DMS 273 (cell line): Measurements from ENCODE around the gene ZNF587B.
A peak's percentile ranks its signal among the peaks of the same experiment; 100 is the strongest.
"Not testable (repeated sequence)": the region's sequence is repeated elsewhere in the genome, so short reads cannot be mapped to it uniquely, and the experiment has no call there.

Experiments
- DNase-seq: peaks from one replicate; lab custom pipeline; 2025; ENCODE audit not compliant: unreplicated experiment; lab: John Stamatoyannopoulos, UW

Gene ZNF587B

DNA sequence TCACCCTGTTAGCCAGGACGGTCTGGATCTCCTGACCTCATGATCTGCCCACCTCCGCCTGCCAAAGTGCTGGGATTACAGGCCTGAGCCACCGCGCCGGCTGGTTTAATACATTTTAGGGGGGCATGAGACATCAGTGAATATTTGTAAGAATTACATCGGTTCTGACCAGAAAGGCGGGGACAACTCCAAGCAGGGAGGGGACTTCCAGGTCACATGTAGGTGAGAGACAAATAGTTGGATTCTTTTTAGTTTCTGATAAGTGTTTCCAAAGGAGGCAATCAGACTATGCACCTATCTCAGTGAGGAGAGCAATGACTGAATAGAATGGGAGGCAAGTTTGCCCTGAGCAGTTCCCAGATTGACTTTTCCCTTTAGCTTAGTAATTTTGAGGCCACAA lies 11.7 kb upstream of the ZNF587B start:
- no peak for DNase-seq

DNA sequence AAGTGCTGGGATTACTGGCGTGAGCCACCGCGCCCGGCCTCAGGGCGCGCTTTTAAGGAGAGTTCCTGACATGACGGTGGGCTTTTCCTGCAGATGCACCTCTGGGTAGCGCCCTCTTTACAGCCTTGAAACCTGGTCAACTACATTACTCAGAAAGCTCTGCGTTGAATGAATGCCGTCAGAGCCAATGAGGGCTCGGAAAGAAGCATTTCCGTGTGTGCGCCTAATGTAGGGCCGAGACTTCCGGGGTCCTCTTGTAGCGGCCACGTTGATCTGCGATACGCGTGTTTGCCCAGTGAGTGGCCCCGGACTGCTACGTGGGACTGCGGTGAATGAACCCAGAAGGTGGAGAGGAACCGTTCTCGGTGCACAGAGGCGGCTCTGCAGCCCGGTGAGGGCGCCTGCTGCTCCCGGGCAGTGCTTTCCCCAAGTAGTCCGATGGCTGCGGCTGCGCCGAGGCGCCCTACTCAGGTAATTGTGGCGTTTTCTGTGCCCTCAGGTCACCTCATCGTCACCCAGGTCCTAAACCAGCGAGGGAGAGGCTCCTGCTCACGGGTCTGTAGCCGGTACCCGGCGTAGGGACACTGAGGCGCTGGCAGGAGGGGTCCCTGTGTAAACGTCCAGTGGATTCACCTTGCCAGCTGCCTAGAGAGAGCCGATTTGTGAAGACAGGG lies 10.5 kb upstream of the ZNF587B start:
- DNase-seq, result peak; percentile 97

DNA sequence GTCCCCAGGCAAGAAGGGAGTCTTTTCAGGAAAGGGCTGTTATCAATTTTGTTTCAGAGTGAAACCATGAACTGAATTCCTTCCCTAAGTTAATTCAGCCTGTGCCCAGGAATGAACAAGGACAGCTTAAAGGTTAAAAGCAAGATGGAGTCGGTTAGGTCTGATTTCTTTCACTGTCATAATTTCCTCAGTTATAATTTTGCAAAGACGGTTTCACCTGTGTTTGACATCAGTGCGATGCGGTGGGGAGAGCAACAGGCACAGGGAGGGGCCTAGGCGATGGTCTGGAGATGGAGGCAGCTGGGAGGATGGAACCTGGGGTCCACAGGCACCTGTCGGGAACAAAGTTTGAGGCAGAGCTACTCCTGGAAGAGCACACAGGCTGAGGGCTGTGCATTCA lies 9.5 kb upstream of the ZNF587B start:
- DNase-seq, result no peak

DNA sequence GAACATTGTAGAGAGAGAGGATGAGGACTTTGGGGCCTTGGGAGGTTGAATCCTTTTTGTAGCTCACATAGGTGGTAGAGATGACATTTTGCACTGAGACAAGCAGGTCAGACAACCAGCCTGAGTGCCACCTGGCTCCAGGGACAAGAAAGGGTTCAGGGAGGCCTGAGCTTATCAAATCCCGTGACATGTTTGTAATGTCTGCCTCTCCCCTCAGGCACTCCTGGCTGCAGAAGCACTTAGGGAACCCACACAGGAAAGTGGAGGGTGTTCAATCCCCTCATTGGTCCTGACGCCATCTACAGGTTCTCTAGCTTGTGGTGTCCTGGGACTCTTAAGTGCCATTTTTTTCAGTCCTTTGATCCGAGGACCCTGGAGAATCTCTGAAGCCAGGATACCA lies 9.0 kb upstream of the ZNF587B start:
- DNase-seq, result not testable (repeated sequence)

DNA sequence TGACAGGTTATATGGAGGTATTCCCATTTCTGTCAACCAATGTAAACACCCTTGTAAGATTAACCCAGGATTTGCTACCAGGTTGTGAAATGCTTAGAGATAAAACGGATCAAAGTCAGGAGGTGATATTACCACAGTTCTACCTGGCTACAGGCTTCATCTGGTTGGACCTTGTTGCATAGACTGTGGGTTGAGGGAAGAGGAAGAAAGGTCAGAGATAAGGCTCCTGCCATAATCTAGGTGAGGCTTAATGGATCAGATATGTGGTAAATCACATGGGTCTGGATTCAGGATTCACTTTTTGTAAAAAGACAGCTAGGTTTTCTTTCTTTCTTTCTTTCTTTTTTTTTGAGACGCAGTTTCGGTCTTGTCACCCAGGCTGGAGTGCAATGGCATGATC lies 8.6 kb upstream of the ZNF587B start:
- DNase-seq, result not testable (repeated sequence)

DNA sequence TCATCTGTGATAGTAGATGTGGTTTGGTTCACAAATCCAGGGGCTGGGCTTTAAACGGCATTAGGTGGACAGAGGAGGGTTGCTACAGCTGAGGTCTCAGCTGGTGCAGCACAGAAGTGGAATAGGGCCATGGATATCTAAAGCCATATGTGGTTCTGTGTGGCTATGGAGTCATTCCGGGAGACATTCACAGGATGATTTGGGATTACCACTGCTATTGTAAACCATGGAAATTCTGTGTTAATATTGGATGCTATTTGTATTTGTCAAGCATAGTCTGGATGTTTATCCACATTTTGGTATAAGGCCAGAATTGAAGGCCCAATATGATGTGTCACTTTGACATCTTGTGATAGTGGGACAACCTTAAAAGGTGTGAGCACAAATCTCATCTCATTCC lies 6.9 kb upstream of the ZNF587B start:
- not testable (repeated sequence) for DNase-seq

DNA sequence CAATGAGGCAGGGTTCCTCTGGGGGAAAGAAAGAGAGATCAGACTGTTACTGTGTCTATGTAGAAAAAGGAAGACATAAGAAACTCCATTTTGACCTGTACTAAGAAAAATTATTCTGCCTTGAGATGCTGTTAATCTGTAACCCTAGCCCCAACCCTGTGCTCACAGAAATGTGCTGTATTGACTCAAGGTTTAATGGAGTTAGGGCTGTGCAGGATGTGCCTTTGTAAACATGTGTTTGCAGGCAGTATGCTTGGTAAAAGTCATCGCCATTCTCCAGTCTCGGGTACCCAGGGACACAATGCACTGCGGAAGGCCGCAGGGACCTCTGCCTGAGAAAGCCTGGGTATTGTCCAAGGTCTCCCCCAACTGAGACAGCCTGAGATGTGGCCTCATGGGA lies 6.5 kb upstream of the ZNF587B start:
- DNase-seq, result not testable (repeated sequence)

DNA sequence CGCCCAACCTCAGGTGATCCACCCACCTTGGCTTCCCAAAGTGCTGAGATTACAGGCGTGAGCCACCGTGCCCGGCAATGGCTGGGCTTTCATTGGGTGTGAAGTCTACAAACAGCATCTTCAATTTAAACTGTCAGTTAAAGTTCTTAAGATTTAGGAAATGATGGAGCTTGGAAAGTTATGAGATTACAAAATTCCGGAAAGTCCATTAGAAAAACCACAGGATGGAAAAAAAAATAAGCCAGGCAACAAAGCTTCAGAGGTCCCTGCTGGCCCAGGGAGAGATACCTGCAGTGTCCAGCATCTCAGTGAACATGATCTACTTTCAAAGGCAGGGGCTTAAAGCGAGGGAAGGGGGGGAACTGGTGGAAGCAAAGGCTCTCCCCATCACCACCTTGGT lies 4.6 kb upstream of the ZNF587B start:
- DNase-seq, result no peak

DNA sequence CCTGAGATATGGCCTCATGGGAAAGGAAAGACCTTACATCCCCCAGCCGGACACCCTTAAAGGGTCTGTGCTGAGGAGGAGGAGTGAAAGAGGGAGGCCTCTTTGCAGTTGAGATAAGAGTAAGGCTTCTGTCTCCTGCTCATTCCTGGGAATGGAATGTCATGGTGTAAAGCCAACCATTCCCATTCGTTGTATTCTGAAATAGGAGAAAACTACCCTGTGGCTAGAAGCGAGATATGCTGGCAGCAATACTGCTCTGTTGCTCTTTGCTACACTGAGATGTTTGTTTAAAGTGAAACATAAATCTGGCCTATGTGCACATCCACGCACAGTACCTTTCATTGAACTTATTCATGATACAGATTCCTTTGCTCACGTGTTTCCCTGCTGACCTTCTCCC lies 783 bp upstream of the ZNF587B start:
- DNase-seq, result no peak

DNA sequence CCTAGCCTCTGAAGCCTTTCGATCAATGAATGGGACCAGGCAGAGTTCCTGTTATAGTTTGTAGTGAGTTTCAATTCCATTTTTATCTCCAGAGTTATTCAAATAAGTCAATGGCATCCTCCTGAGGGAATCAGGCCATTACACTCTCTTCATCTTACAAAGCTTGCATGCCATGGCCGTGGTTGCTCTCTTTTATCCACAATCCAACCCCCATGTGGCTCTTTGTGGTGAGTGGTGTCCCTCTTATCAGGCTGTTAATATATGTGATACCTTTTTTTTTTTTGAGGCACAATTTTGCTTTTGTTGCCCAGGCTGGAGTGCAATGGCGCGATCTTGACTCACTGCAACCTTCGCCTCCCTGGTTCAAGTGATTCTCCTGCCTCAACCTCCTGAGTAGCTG lies 6.9 kb downstream of the ZNF587B start:
- not testable (repeated sequence) for DNase-seq

DNA sequence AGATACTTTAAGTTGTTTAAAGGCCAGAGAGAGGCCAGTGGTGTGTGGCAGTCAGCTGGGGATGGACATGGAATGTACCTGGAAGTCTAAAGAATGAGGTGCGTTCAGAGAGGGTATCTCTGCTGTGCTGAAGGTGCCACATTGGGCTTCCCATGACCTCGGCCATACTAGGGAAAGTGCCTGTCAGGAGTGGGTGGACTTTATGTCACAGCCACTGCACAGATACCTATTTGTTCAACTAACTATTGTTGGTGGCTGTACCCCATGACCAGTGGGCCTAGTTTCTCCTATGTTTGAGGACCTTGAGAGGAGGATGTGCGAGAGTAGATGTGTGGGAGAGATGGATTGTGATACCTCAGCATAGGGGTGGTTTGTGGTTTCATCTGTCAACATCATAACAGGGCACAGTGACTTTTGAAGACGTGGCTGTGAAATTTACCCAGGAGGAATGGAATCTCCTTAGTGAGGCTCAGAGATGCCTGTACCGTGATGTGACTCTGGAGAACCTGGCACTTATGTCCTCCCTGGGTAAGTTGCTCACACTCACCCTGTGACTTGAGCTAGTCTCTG lies 8.6 kb downstream of the ZNF587B start:
- DNase-seq, result not testable (repeated sequence)

DNA sequence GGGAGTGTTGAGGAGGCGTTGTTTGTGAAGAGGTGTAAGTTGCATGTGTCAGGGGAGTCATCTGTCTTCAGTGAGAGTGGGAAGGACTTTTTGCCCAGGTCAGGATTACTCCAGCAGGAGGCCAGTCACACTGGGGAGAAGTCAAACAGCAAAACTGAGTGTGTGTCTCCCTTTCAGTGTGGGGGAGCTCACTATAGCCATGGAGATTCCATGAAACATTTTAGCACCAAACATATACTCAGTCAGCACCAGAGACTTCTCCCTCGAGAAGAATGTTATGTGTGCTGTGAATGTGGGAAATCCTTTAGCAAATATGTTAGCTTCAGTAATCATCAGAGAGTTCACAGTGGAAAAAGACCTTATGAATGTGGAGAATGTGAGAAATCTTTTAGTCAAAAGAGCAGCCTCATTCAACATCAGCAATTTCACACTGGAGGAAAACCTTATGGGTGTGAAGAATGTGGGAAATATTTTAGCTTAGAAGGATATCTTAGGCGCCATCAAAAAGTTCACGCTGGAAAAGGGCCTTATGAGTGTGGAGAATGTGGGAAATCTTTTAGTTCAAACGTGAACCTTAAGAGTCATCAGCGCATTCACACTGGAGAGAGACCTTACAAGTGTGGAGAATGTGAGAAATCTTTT lies 11.1 kb downstream of the ZNF587B start:
- DNase-seq, result no peak

DNA sequence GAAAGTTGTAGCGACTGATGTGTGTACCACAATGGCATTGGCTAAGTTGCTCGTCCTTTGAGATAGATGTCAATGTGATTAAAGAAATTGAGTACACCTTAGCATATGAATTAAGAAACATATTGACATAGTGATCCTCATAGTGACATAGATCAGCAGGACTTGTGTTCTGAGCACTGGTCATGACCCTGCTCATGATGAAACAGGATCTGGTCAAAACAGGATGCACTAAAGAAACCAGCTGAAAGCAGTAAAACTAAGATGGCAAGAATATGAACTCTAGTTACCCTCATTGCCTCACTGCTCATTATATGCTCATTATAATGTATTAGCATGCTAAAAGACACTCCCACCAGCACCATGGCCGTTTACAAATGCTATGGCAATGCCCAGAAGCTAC lies 17.1 kb downstream of the ZNF587B start:
- DNase-seq, result not testable (repeated sequence)

DNA sequence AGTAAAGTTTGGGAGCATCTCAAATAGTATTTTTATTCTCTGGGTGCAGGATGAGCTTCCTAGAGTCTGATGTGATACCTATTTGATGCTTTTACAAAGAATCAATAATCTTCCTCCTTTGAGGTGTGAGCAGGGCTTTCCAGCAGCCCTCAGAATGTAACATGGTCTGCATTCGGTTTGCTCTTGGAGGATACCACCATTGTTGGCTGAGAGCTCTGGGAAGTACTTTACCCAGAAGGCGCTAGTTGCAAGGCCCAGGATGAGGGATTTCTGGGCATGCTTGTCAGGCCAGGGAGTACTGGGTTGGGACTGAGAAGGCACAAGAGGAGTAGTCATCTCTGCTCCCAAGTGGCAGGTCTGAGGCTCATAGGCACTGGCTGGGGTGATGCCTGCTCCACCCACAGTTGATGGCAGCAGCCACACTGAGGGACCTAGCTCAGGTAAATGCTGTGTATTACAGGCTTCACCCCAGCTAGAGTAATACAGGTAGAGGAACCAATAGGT lies 19.1 kb downstream of the ZNF587B start:
- peak; percentile 39 for DNase-seq

DNA sequence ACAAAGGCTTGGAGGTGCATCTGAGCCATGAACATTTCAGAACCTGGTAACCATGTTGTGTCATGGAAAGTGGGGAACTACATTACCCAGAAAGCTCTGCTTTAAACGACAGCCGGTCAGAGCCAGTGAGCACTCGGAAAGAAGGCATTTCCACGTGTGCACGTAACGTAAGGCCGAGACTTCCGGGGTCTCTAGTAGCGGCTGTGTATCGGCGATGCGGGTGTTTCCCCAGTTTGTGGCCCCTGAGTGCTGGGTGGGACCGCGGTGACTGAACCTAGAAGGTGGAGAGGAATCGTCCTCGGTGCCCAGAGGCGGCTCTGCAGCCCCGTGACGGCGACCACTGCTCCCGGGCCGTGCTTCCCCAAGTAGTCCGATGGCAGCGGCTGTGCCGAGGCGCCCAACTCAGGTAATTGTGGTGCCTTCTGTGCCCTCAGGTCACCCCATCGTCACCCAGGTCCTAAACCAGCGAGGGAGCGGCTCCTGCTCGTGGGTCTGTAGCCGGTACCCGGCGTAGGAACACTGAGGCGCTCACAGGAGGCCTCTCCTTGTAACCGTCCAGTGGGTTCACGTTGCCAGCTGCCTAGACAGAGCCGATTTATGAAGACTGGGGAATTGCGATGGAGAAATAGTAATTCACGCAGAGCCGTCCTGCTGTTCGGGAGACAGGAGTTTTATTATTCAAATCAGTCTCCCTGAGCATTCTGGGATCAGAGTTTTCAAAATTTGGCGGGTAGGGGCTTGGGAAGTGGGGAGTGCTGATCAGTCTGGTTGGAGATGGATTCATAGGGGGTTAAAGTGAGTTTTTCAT lies 19.8 kb downstream of the ZNF587B start, which contains the start of gene ZNF587:
Gene ZNF587, plus strand, starts transcription at position 194 of the 808 bp plus-strand sequence. Its CDS starts 180 bp downstream, at position 374.
- peak; percentile 93 for DNase-seq

DNA sequence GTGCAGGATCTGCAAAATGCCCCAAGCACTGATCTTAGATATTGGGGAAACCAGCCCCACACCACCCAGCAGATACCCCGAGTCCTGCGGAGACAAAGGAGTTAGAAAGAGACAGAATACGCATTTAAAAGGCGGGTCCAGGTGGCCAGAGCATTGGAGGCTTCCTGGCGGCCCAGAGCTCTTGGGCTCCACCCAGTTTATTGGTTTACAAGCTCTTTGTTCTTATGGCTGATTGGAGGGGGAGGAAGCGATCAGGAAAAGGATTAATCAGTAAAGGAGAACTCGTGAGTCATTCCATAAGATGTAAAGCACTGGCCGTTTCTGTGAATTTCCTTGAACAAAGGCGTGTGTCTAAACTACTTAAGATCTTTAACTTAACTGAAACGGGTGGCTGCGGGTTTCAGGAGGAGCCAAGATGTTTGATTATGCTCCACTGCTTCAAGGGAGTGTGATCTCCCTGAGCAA lies 20.5 kb downstream of the ZNF587B start:
- peak; percentile 34 for DNase-seq

DNA sequence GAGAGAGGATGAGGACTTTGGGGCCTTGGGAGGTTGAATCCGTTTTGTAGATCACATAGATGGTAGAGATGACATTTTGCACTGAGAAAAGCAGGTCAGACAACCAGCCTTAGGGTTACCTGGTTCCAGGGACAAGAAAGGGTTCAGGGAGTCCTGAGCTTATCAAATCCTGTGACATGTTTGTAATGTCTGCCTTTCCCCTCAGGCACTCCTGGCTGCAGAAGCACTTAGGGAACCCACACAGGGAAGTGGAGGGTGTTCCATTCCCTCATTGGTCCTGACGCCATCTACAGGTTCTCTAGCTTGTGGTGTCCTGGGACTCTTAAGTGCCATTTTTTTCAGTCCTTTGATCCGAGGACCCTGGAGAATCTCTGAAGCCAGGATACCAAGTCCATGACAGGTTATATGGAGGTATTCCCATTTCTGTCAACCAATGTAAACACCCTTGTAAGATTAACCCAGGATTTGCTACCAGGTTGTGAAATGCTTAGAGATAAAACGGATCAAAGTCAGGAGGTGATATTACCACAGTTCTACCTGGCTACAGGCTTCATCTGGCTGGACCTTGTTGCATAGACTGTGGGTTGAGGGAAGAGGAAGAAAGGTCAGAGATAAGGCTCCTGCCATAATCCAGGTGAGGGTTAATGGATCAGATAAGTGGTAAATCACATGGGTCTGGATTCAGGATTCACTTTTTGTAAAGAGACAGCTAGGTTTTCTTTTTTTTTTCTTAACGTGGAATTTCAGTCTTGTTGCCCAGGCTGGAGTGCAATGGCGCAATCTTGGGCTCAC lies 21.9 kb downstream of the ZNF587B start:
- not testable (repeated sequence) for DNase-seq

DNA sequence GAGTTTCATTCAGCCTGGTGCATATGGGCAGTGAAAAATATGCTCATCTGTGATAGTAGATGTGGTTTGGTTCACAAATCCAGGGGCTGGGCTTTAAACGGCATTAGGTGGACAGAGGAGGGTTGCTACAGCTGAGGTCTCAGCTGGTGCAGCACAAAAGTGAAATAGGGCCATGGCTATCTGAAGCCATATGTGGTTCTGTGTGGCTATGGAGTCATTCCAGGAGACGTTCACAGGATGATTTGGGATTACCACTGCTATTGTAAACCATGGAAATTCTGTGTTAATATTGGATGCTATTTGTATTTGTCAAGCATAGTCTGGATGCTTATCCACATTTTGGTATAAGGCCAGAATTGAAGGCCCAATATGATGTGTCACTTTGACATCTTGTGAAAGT lies 24.0 kb downstream of the ZNF587B start:
- not testable (repeated sequence) for DNase-seq

DNA sequence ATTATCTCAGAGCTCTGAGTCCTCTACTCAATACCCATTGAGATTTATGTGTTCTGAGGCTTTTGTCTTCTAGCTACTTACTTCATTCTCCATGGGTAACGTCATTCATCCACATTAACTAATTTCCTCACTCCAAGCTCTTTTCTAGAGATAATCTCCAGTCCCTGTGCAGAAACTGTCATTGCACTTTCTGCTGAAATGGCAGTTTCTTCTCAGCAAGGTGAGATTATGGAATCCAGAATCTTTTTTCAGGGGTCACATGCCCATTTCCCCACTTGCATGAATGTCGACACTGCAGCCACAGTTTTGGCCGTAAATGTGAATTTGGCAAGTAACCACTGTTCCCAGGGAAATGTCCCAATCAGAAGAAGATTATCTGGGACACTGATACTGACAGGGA lies 32.3 kb downstream of the ZNF587B start:
- DNase-seq, result not testable (repeated sequence)

DNA sequence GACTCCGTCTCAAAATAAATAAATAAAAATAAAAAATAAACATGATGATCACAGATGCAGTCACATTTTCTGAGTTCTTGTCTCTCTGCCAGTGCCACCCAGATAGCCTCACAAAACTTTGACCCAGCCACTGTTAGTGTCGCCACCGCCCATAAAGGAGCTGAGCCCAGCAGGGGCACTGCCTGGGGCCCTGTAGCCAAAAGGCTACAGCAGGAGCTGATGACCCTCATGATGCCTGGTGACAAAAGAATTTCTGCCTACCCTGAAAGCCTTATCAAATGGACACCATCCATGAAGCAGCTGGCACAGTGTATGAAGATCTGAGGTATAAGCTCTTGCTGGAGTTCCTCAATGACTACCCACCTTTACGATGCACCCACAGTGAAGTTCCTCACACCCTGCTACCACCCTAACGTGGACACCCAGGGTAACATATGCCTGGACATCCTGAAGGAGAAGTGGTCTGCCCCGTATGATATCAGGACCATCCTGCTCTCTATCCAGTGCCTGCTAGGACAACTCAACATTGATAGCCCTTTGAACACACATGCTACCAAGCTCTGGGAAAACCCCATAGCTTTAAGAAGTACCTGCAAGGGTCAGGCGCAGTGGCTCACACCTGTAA lies 37.9 kb downstream of the ZNF587B start:
- no peak for DNase-seq
